ENCODE results near the gene PFKP. TPM values are rescaled to one million over a fixed set of nuclear protein-coding genes. Genes with fewer than 3 reads are reported as not detected.

PFKP gene
- total and polyA plus RNA-seq, 2 experiments from 2014 or later: 639 to 781 TPM

GRCh38 chr10:3122034-3122433, 54.7 kb downstream of the PFKP start:
- Histone ChIP-seq H3K27me3 (no peaks in the 10 kb centered on the region), H3K4me1 (ENCODE audit: low read depth) (peaks cover 13% of the 10 kb centered on the region), H3K4me3 (no peak overlapping the region), H3K9me3 (ENCODE audit: low read depth) (no peaks in the 10 kb centered on the region), H3K36me3 (peaks cover 63% of the 10 kb centered on the region), H3K27ac (no peak overlapping the region)
- no peak for TF ChIP-seq CTCF (IDR thresholded peaks at IDR 0.05; ENCODE audit: low read depth, low read length)
- no peak for DNase-seq (ENCODE audit: low read depth in 1 of 2, low spot score in 1 of 2)

GRCh38 chr10:3122486-3123205, 55.3 kb downstream of the PFKP start:
- no peak for DNase-seq (ENCODE audit: low read depth in 1 of 2, low spot score in 1 of 2)
- H3K4me3 ChIP-seq: no peak overlapping the region
- H3K36me3 ChIP-seq: peaks cover 58% of the 10 kb centered on the region
- no peaks in the 10 kb centered on the region for H3K27me3 ChIP-seq
- H3K9me3 ChIP-seq (ENCODE audit: low read depth): no peaks in the 10 kb centered on the region
- peak overlapping the region; percentile 71 for H3K27ac ChIP-seq
- H3K4me1 ChIP-seq (ENCODE audit: low read depth): peaks cover 17% of the 10 kb centered on the region
- TF ChIP-seq CTCF (IDR thresholded peaks at IDR 0.05; ENCODE audit: low read depth, low read length): no peak

GRCh38 chr10:3123571-3124411, 56.4 kb downstream of the PFKP start:
- no peak for TF ChIP-seq CTCF (IDR thresholded peaks at IDR 0.05; ENCODE audit: low read depth, low read length)
- Histone ChIP-seq H3K36me3 (peaks cover 61% of the 10 kb centered on the region), H3K4me1 (ENCODE audit: low read depth) (peaks cover 18% of the 10 kb centered on the region), H3K27ac (peak overlapping the region; percentile 71), H3K9me3 (ENCODE audit: low read depth) (no peaks in the 10 kb centered on the region), H3K4me3 (no peak overlapping the region), H3K27me3 (no peaks in the 10 kb centered on the region)
- no peak for DNase-seq (ENCODE audit: low read depth in 1 of 2, low spot score in 1 of 2)

DNA sequence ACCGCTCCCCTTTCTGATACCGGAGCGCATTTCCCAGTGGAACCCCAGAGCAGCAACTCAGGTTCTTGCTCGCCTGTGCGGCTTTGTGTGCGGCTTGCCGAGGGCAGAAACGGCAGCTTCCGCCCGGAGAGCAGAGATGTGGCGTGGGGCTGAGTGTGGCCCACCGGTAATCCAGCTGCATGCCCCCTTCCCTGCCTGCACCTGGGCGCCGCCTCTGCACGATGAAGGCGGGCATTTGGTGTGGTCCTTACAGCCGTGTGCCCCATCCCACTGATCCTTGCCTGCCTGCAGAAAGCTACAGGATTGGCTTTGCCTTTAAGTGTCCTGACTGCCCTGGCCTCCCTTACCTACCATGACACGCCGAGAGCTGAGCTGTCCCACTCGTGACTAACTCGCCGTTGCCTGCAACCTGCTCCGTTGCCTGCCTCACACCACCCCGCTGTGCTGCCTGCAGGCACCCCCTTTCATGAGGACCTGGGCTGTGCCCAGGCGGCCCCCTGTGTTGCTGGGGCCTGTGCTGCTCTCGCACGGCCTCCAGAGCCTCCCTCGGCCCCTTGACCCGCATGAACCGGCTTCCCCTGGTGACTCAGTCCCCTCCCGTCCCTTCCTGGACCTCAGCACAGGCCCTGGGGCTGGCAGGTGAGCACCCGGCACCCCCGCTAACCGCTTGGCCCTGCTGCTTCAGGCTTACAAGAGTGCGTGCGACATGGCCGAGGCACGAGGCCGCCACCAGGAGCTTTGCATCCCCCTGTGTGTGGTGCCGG, 57.2 kb downstream of the PFKP start:
- Histone ChIP-seq H3K27me3 (no peaks in the 10 kb centered on the region), H3K36me3 (peaks cover 61% of the 10 kb centered on the region), H3K4me3 (no peak overlapping the region), H3K9me3 (ENCODE audit: low read depth) (no peaks in the 10 kb centered on the region), H3K4me1 (ENCODE audit: low read depth) (peaks cover 18% of the 10 kb centered on the region), H3K27ac (peak overlapping the region; percentile 93)
- DNase-seq (ENCODE audit: low read depth in 1 of 2, low spot score in 1 of 2): no peak
- no peak for TF ChIP-seq CTCF (IDR thresholded peaks at IDR 0.05; ENCODE audit: low read depth, low read length)

DNA sequence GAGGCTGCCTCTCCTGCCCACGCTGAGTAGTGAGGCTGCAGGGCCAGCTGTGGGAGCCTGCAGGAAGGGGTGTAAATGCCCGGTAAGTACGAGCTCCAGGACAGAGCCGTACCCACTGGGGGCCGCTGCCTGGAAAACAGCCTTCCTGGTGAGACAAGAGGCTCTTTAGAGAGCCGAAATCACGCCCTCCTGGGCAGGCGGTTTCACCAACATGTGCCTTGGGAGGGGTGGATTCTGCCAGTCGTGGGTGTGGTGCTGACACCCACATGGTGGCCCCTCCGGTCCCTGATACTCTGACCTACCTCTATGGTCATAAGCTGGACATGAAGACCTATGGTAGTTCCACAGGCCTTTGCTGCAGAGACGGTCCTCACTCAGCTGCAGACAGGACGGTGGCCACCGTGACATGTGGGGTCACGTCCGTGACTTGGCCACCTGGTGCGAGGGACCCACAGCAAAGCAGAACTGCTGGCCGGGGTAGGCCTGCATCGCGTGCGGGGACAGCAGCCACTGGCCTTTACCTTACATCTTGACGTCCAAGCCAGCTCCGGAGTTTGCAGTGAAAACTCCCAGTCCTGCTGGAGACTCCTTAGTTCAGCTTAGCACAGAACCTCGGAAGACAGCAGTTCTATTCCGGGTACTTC, 58.3 kb downstream of the PFKP start:
- peaks cover 58% of the 10 kb centered on the region for H3K36me3 ChIP-seq
- no peak for TF ChIP-seq CTCF (IDR thresholded peaks at IDR 0.05; ENCODE audit: low read depth, low read length)
- DNase-seq (ENCODE audit: low read depth in 1 of 2, low spot score in 1 of 2): no peak
- no peak overlapping the region for H3K4me3 ChIP-seq
- H3K27me3 ChIP-seq: no peaks in the 10 kb centered on the region
- peak overlapping the region; percentile 93 for H3K27ac ChIP-seq
- no peaks in the 10 kb centered on the region for H3K9me3 ChIP-seq (ENCODE audit: low read depth)
- H3K4me1 ChIP-seq (ENCODE audit: low read depth): peaks cover 18% of the 10 kb centered on the region

All from cardiac muscle cell (in vitro differentiated cells and primary cell).